ENCODE results near the gene INAVA.

Gene INAVA

GRCh38 chr1:200875416-200875815, 19.3 kb upstream of the INAVA start:
- no peak for TF ChIP-seq CTCF (IDR thresholded peaks at IDR 0.05; ENCODE audit: borderline replicate concordance, control extremely low read depth, extremely low read depth, insufficient read depth, missing control alignments)
- in situ Hi-C loops (cut with MboI; ENCODE audit: low sequenced_read_pairs, unreplicated experiment) = no loop called here
- DNase-seq (ENCODE audit: low spot score) = no peak

GRCh38 chr1:200877010-200877409, 17.7 kb upstream of the INAVA start:
- TF ChIP-seq CTCF (IDR thresholded peaks at IDR 0.05; ENCODE audit: borderline replicate concordance, control extremely low read depth, extremely low read depth, insufficient read depth, missing control alignments) = no peak
- no peak for DNase-seq (ENCODE audit: low spot score)
- in situ Hi-C loops (cut with MboI; ENCODE audit: low sequenced_read_pairs, unreplicated experiment) = no loop called here

GRCh38 chr1:200877839-200878551, 16.7 kb upstream of the INAVA start:
- no peak for DNase-seq (ENCODE audit: low spot score)
- in situ Hi-C loops (cut with MboI; ENCODE audit: low sequenced_read_pairs, unreplicated experiment) = no loop called here
- TF ChIP-seq CTCF (IDR thresholded peaks at IDR 0.05; ENCODE audit: borderline replicate concordance, control extremely low read depth, extremely low read depth, insufficient read depth, missing control alignments) = no peak

- DNase-seq (ENCODE audit: low spot score) = no peak
- TF ChIP-seq CTCF (IDR thresholded peaks at IDR 0.05; ENCODE audit: borderline replicate concordance, control extremely low read depth, extremely low read depth, insufficient read depth, missing control alignments) = no peak
- in situ Hi-C loops (cut with MboI; ENCODE audit: low sequenced_read_pairs, unreplicated experiment) = no loop called here
Observed at GRCh38 chr1:200880212-200880611, 14.5 kb upstream of the INAVA start.

- TF ChIP-seq CTCF (IDR thresholded peaks at IDR 0.05; ENCODE audit: borderline replicate concordance, control extremely low read depth, extremely low read depth, insufficient read depth, missing control alignments) = no peak
- in situ Hi-C loops (cut with MboI; ENCODE audit: low sequenced_read_pairs, unreplicated experiment) = no loop called here
- no peak for DNase-seq (ENCODE audit: low spot score)
Observed at GRCh38 chr1:200883118-200883517, 11.6 kb upstream of the INAVA start.

GRCh38 chr1:200885623-200886402, 8.9 kb upstream of the INAVA start:
- no peak for TF ChIP-seq CTCF (IDR thresholded peaks at IDR 0.05; ENCODE audit: borderline replicate concordance, control extremely low read depth, extremely low read depth, insufficient read depth, missing control alignments)
- no peak for DNase-seq (ENCODE audit: low spot score)
- in situ Hi-C loops (cut with MboI; ENCODE audit: low sequenced_read_pairs, unreplicated experiment) = no loop called here
